G401 (cell line): ENCODE measurements around the gene RPL35. TPM values are rescaled to one million over a fixed set of nuclear protein-coding genes. Genes with fewer than 3 reads are reported as not detected.

ENCODE experiments used
- DNase-seq: peaks from one replicate; pipeline ENCODE4 v3.0.0-alpha.2; 2015; ENCODE audit warnings: low spot score
- in situ Hi-C: cut with HindIII; loops from 2 replicates; pipeline ENCODE4 v1.10.0; 2016; ENCODE audit warnings: low sequenced_read_pairs, mixed read lengths
- total RNA-seq: library from RNA; depleted of rRNA; stranded (reverse); fragments of >200 nt; shearing (Covaris generic); gene quantifications from 2 replicates; pipeline ENCODE4 v1.2.3, GENCODE V29; 2014

RPL35 gene
- total RNA-seq, 1 experiment from 2014 or later = 2,015 TPM

DNA sequence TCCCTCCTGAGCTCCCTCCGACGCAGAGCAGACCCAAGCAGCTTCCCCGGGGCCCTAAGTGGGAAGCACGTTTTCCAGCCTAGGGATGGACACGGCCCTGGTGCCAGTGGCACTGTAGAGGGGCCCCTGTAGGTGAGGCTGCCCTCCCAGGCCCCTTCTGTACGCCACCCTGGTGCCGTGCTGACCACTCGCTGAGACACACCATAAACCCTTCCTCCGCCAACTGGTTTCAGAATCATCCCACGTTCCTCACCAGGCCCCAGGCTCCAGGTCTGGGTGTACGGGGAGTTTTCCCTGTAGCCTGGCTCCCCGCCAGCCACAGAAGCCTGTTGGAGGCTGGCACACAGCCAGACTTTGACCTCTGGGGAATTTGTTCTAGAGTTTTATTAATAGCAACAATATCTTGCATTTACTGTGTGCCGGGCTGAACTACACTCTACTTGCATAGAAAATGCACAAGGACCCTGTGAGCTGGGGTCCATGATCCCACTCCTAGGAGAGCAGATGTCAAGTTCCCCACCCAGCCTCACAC, 26.7 kb downstream of the RPL35 start:
- in situ Hi-C loops = no loop called here
- no peak for DNase-seq

GRCh38 chr9:124834591-124834990, 27.2 kb downstream of the RPL35 start:
- in situ Hi-C loops = no loop called here
- no peak for DNase-seq

GRCh38 chr9:124831642-124832364, 30.0 kb downstream of the RPL35 start:
- no peak for DNase-seq
- in situ Hi-C loops = no loop called here

DNA sequence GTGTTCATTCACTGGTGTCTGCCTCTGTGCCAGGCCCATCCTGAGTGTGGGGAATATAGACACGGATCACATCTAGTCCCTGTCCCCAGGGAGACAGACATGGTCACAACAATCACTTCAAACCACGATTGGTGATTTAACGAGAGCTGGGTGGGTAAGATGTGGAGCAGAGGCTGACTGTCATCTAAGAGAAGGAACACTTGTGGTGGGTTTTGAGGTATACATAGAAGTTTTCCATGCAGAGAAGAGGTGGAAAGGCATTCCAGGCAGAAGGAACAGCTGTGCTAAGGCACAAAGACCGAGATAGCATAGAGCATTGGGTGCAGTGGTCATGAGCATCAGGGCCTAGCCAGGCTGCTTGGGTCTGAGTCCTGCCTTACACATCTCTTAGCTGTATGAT, 31.2 kb downstream of the RPL35 start:
- in situ Hi-C loops = no loop called here

GRCh38 chr9:124829334-124829669, 32.5 kb downstream of the RPL35 start:
- in situ Hi-C loops = no loop called here

More for the DNA sequence above, 31.2 kb downstream of the RPL35 start:
- DNase-seq = no peak

DNA sequence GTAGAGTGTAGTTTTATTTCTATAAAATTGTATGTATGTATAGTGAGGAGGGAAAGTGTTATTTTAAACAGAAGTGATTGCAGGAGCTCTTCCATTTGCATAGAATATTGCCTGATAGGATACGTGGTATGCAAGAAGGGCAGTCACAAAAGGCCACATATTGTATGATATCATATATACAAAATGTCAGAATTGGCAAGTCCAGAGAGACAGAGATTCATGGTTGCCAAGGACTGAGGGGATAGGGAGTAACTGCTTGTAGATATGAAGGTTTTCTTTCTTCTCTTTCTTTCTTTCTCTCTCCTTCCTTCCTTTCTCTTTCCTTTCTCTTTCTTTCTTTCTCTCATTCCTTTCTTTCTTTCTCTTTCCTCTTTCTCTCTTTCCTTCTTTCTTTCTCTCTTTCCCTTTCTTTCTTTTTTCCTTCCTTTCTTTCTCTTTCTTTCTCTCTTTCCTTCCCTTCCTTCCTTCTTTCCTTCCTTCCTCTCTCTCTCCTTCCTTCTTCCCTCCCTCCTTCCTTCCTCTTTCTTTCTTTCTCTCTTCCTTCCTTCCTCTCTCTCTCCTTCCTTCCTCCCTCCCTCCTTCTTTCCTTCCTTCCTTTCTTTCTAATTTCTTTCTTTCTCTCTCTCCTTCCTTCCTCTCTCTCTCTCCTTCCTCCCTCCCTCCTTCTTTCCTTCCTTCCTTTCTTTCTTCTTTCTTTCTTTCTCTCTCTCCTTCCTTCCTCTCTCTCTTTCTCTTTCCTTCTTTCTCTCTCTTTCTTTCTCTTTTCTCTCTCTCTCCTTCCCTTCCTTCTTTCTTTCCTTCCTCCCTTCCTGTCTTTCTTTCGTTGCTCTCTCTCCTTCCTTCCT, 33.0 kb downstream of the RPL35 start:
- in situ Hi-C loops = no loop called here
- DNase-seq = no peak

More at GRCh38 chr9:124829334-124829669, 32.5 kb downstream of the RPL35 start:
- DNase-seq = no peak

DNA sequence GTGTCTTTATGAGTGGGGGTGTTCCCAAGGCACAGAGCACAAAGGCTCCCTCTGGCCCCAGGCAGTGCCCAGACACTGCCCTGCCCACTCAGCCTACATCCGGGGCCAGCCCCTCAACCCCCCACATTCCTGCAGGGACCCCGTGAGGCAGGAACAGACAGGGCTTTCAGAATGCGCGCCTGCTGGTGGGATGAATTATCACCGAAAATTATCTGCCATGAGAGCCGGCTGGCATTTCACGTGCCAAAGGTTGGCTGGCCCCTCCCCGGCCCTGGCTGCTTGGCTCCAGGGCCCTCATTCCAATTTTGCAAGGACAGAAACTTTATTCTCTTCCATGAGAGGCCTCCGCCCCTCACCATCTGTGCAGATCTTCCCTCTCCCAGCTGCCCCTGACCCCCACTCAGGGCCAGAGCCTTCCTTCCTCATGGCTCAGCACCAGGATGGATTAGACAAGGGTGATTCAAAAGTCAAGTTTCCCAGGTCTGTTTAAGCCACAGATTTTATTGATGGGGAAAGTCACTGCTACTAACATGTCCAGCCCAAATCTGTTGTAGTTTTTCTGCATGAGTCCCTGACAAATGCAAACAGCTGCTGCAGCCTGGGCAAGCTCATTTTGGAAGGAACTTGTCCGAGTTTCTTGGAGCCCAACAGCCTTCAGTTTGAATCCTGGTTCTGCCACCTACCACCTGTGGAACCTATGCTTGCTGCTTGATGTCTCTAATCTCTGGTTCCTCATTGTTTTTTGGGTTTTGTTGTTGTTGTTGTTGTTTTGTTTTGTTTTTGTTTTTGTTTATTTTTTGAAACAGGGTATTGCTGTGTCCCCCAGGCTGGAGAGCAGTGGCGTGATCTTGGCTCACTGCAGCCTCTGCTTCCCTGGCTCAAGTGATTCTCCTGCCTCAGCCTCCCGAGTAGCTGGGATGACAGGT, 40.8 kb downstream of the RPL35 start:
- in situ Hi-C loops = no loop called here

DNA sequence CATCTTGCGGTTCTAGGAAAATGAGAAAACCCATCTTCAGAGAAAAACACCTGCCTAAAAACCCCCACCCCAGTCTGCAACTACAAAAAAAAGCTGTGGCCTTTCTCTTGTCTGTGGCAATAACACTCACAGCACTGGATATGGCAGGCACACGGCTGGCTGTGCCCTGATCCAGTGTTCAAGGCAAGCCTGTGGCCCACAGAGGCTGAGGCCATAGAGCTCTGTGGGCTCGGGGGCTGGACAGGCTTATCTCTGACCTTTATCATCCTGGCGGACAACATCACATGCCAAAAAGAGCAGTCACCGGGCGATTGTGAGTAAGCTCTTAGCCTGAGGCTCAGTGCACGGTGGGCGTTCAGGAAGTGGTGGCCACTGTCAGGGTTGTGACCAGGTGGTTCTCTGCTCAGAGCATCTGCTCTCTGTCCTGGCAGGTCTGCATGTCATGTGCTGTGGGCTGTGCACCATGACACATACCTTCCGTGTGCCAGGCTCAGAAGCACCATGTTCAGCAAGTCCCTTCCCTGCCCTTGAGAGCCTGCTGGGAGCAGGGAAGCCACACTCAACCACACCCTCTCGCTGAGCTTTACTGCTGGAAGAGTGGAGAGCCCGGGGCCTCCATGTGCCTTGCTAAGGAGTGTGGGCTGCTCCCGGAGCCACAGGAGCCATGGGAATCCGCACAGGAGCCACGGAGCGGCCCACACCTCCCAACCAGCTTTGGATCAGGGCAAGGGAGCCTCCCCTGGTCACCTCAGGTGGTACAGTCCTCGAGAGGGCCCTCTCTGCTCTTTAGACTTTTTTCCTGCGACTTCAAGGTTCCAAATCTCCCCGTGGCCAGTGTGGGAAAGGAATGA, 43.1 kb downstream of the RPL35 start:
- no peak for DNase-seq

More for the DNA sequence above, 40.8 kb downstream of the RPL35 start:
- DNase-seq = no peak

DNA sequence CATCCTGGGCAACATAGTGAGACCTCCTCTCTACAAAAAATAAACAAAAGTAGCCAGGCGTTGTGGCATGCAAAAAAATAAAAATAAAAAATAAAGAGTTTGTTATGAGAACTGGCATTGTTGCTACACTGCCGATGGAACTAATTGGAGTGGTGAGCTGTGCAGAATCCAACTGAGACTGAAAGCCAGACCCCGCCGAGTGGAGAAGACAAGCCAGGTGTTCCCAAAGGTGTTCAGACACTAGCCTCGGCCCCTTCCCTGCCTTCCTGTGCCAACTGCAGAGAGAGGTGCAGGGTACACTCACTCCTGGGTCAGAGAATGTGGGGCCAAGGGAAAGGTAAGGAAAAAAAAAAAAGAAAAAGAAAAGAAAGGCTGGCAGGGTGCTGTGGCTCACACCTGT, 46.2 kb downstream of the RPL35 start:
- DNase-seq = no peak
- in situ Hi-C loops = no loop called here

More for the DNA sequence above, 43.1 kb downstream of the RPL35 start:
- in situ Hi-C loops = no loop called here

GRCh38 chr9:124814164-124814535, 47.6 kb downstream of the RPL35 start:
- no peak for DNase-seq
- in situ Hi-C loops = no loop called here

DNA sequence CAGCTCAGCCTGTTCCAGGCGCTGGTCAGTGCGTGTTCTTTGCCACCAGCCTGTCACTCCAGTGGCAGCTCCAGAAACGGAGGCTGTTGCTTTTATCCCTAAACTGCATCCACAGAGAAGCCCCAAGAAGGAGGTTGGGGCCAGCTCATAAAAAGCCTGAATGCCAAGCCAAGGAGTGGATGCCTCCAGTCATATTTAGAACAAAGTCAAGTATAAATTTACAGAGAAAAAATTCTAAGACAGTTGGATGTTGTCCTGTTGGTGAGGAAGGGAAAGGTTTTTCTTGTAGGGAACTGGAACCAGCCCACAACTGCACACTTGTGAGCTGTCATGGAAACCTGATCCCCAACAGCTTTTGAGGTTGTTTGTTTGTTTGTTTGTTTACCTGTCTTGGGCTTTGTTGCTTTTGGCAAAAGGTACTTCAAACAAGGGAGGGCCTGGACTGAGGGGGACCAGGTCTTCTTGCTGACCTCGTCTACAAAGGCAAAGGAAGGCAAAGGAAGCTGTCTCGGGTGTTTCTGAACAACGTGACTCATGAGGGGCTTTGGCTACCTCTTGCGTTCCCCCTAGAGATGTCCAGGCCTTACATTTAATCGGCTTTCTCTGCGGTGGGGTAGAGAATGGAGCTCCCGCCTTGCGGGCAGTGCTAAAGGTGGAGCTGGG, 48.1 kb downstream of the RPL35 start:
- in situ Hi-C loops = no loop called here
- no peak for DNase-seq

- in situ Hi-C loops = no loop called here
- no peak for DNase-seq
These were observed 48.7 kb downstream of the RPL35 start for GRCh38 chr9:124813041-124813440.

- in situ Hi-C loops = no loop called here
These were observed 49.3 kb downstream of the RPL35 start for GRCh38 chr9:124812441-124812876.

DNA sequence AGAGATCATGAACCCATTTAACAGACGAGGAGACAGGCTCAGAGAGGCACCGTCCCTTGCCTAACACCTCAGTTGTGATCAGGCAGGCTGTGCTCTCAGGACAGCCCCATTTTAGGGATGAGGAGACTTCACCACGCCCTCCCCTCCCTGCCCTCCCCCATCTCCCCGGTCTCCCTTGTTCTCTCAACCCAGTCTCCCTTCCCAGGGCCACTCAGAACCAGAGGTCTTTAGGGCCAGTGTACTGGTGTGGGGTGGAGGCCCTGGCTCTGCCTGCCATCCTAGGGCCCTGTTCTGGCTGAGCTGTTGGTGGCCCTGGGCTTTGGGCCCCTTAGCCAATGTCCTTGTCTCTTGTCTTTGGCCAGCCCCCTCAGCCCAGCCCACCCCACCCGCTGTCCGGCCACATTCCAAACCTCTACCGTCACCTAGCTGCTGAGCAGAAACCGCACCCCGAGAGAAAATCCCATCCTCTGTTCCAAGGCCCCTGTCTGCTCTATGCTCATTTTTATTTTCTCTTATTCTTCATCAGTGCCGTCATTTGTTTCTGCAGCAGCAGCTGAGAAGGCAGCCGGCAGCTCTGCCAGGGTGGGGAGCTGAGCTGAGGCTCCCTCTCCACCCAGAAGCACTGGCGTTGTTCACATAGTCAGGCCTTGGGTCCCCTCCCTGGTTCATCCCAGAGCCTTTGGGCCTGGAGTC, 50.9 kb downstream of the RPL35 start:
- in situ Hi-C loops = no loop called here
- DNase-seq = peak; percentile 12

More at GRCh38 chr9:124812441-124812876, 49.3 kb downstream of the RPL35 start:
- DNase-seq = no peak

DNA sequence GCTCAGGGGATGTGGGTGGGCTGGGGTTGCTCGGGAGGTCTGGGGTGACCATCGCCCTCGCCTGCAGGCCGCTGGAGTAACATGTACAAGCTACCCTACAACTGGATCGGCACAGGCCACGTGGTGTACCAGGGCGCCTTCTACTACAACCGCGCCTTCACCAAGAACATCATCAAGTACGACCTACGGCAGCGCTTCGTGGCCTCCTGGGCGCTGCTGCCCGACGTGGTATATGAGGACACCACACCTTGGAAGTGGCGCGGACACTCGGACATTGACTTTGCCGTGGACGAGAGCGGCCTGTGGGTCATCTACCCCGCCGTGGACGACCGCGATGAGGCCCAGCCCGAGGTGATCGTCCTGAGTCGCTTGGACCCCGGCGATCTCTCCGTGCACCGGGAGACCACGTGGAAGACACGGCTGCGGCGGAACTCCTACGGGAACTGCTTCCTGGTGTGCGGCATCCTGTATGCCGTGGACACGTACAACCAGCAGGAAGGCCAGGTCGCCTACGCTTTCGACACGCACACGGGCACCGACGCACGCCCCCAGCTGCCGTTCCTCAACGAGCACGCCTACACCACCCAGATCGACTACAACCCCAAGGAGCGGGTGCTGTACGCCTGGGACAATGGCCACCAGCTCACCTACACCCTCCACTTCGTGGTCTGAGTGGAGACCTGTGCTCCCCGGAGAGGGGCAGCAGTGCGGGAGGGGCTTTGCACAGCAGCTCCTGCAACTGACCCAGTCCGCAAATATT, 51.8 kb downstream of the RPL35 start:
- in situ Hi-C loops = no loop called here
- DNase-seq = no peak

GRCh38 chr9:124809211-124809610, 52.5 kb downstream of the RPL35 start:
- DNase-seq = no peak
- in situ Hi-C loops = no loop called here
